HL-60/S4 treated with retinoic acid at 250 ng/mL for 4 days and 3 days (cell line): ENCODE measurements around the gene SEMA3B.
"Not testable (repeated sequence)": the region's sequence is repeated elsewhere in the genome, so short reads cannot be mapped to it uniquely, and the experiment has no call there.

Experiments
- in situ Hi-C: fragments of 300-500 bp; cut with MboI; formaldehyde crosslinking; loops from 2 replicates; pipeline ENCODE4 v1.7.0; 2022; ENCODE audit warnings: low sequenced_read_pairs

Gene SEMA3B

GRCh38 chr3:50271314-50271936 is 2.5 kb downstream of the SEMA3B start:
- in situ Hi-C loops, result no loop called here

GRCh38 chr3:50272538-50272910 is 3.6 kb downstream of the SEMA3B start:
- in situ Hi-C loops, result not testable (repeated sequence)

- in situ Hi-C loops, result no loop called here
These were observed 4.2 kb downstream of the SEMA3B start for GRCh38 chr3:50272911-50273688.

GRCh38 chr3:50273689-50274065 is 4.7 kb downstream of the SEMA3B start:
- in situ Hi-C loops, result no loop called here

- in situ Hi-C loops, result no loop called here
These were observed 5.6 kb downstream of the SEMA3B start for GRCh38 chr3:50274371-50275104.

GRCh38 chr3:50275141-50275995 is 6.4 kb downstream of the SEMA3B start:
- in situ Hi-C loops, result no loop called here

GRCh38 chr3:50275996-50276761 is 7.2 kb downstream of the SEMA3B start:
- in situ Hi-C loops, result no loop called here

GRCh38 chr3:50276762-50277101 is 7.8 kb downstream of the SEMA3B start:
- in situ Hi-C loops, result no loop called here

GRCh38 chr3:50278123-50278879 is 9.4 kb downstream of the SEMA3B start:
- in situ Hi-C loops, result no loop called here

- in situ Hi-C loops, result no loop called here
These were observed 9.9 kb downstream of the SEMA3B start, which contains the start of gene LSMEM2 for GRCh38 chr3:50278880-50279224. Gene LSMEM2 (plus strand): TSS chr3:50279087. CDS start chr3:50279114, 27 bp downstream.

- in situ Hi-C loops, result no loop called here
These were observed 10.5 kb downstream of the SEMA3B start for GRCh38 chr3:50279255-50280016.

- in situ Hi-C loops, result not testable (repeated sequence)
These were observed 15.2 kb downstream of the SEMA3B start for GRCh38 chr3:50284121-50284520.

- in situ Hi-C loops, result no loop called here
These were observed 17.6 kb downstream of the SEMA3B start for GRCh38 chr3:50286322-50287227.

- in situ Hi-C loops, result no loop called here
These were observed 18.3 kb downstream of the SEMA3B start for GRCh38 chr3:50287262-50287661.

GRCh38 chr3:50288387-50289007 is 19.6 kb downstream of the SEMA3B start:
- in situ Hi-C loops, result no loop called here

- in situ Hi-C loops, result no loop called here
These were observed 20.2 kb downstream of the SEMA3B start for GRCh38 chr3:50289130-50289529.

- in situ Hi-C loops, result no loop called here
These were observed 21.3 kb downstream of the SEMA3B start for GRCh38 chr3:50290161-50290641.
